Tibial artery (tissue), 4 donors: ENCODE results near the gene RTN4IP1.

Source experiments
- DNase-seq, 2 donors: peaks; one replicate each; pipeline ENCODE4 v3.0.0-alpha.2; 2019
- H3K27ac ChIP-seq, 2 donors: fragments of 200-600 bp; sonication (generic) in 1 of 2; 1 replicate in 1 of 2; 2 replicates in 1 of 2; pipeline ENCODE4 v1.5.1; 2018 to 2019; ENCODE audit warnings: mild to moderate bottlenecking in 1 of 2
- H3K27me3 ChIP-seq, 2 donors: fragments of 200-600 bp; sonication (generic) in 1 of 2; one replicate each; pipeline versions ENCODE4 v1.5.1 to v1.6.0; 2016 to 2019
- H3K36me3 ChIP-seq, 3 donors: fragments of 200-600 bp; sonication (generic) in 2 of 3; one replicate each; pipeline ENCODE4 v1.5.1; 2016 to 2019; ENCODE audit warnings: mild to moderate bottlenecking in 2 of 3
- H3K4me1 ChIP-seq, 4 donors: fragments of 200-600 bp; sonication (generic) in 2 of 4; 1 replicate in 3 of 4; 2 replicates in 1 of 4; pipeline ENCODE4 v1.5.1; 2016 to 2019
- H3K4me3 ChIP-seq, 2 donors: fragments of 200-600 bp; sonication (generic) in 1 of 2; 1 replicate in 1 of 2; 2 replicates in 1 of 2; pipeline ENCODE4 v1.5.1; 2018 to 2019; ENCODE audit warnings: mild to moderate bottlenecking in 2 of 2
- H3K9me3 ChIP-seq, 3 donors: fragments of 200-600 bp; sonication (generic) in 1 of 3; one replicate each; pipeline ENCODE4 v1.5.1; 2016 to 2019
- intact Hi-C: fragments of 100-400 bp; cut with DNase I; formaldehyde crosslinking; loops from one replicate; pipeline ENCODE4 v1.15.0; 2023; ENCODE audit warnings: low total_unique reads
- TF ChIP-seq, protein P1 (sequence below), 2 experiments: fragments of 200-600 bp in 1 of 2; fragments of 450-650 bp in 1 of 2; IDR thresholded peaks; one replicate each; pipeline ENCODE4 v1.5.1; 2017 to 2019; ENCODE audit warnings: antibody characterized with exemption in 2 of 2, mild to moderate bottlenecking in 1 of 2, moderate library complexity in 1 of 2

Gene RTN4IP1

DNA sequence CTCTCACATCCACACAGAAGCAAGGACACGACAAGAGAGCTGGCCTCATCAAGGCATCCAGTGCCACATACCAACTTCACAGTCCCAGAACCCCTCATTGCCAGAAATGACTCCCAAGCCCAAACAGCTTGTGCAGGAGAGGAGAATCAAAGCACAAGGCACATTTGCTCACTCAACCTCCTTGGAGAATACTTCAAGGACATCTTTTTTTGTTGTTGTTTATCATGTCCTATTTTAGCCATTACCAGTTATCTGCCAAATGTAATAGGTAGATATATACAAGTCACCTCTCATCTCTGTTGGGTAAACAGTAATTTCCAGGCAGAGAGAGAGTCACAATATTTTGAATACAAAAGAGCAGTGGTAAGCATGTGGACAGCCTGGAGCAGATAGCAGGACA is 47.8 kb downstream of the RTN4IP1 start:
- H3K9me3 ChIP-seq: no peaks in the 10 kb centered on the region
- TF ChIP-seq, protein P1, sequence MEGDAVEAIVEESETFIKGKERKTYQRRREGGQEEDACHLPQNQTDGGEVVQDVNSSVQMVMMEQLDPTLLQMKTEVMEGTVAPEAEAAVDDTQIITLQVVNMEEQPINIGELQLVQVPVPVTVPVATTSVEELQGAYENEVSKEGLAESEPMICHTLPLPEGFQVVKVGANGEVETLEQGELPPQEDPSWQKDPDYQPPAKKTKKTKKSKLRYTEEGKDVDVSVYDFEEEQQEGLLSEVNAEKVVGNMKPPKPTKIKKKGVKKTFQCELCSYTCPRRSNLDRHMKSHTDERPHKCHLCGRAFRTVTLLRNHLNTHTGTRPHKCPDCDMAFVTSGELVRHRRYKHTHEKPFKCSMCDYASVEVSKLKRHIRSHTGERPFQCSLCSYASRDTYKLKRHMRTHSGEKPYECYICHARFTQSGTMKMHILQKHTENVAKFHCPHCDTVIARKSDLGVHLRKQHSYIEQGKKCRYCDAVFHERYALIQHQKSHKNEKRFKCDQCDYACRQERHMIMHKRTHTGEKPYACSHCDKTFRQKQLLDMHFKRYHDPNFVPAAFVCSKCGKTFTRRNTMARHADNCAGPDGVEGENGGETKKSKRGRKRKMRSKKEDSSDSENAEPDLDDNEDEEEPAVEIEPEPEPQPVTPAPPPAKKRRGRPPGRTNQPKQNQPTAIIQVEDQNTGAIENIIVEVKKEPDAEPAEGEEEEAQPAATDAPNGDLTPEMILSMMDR (IDR thresholded peaks at IDR 0.05): no peak
- no peak overlapping the region for H3K4me3 ChIP-seq
- peaks cover 7 to 23% (median 12%) of the 10 kb centered on the region in 3 donors for H3K36me3 ChIP-seq
- intact Hi-C loops: no loop called here
- DNase-seq: no peak
- no peak overlapping the region for H3K27ac ChIP-seq
- H3K27me3 ChIP-seq: no peaks in the 10 kb centered on the region
- H3K4me1 ChIP-seq: no peaks in the 10 kb centered on the region

DNA sequence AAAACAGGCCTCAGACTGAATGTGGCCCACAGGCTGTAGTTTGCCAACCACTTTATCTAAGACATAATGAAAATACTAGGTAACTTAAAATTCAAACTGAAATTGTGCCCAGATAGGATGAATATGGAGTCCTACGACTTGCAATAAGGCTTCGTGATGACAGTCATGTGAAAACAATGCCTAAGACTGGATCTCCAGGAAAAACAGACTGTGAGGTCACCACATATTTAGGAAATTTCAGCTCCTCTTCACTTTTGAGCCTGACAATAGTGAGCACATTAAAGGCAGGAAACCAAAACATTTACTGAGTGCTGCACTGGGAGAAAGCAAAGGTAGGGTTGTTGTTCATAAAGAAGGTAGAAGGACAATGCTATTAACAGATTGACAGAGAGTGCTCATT is 50.0 kb downstream of the RTN4IP1 start:
- H3K9me3 ChIP-seq: no peaks in the 10 kb centered on the region
- TF ChIP-seq, protein P1 (IDR thresholded peaks at IDR 0.05): no peak
- DNase-seq: no peak
- intact Hi-C loops: no loop called here
- H3K27me3 ChIP-seq: no peaks in the 10 kb centered on the region
- H3K27ac ChIP-seq: no peak overlapping the region
- H3K4me1 ChIP-seq: no peaks in the 10 kb centered on the region
- H3K4me3 ChIP-seq: no peak overlapping the region
- H3K36me3 ChIP-seq: peaks cover 7 to 18% (median 17%) of the 10 kb centered on the region in 3 donors

DNA sequence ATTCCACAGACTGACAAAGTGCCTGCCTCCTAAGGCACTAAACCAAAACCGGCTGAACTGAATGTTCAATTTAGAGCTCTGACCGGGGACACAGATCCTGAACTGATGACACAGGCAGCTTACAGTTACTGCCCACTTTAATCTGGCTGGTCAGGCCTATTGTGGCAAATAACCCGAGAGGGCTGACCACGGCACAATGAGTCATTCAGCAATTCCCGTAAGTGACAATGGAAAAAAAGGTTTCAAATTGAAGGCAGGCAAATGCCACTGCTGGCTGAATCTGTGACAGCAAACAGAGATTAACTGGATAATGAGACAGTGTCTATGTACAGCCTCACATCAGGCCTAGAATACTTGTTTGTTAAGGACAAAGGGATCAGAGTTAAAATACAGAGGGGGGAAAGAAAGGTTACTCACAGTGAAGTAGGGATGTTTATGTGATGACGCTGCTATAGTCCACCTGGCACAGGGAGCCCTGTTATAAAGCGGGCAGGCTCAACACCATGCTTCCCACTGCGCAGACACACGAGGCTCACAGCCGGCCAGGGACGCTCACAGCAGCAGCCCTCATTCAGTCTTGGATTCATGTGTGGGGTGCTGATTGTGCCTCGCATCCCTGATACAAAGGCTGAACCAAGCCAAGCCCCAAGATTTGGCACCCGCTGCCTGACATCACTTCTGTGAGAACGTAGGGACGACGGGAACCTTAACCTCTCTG is 54.4 kb downstream of the RTN4IP1 start:
- intact Hi-C loops: no loop called here
- H3K27me3 ChIP-seq: no peaks in the 10 kb centered on the region
- H3K36me3 ChIP-seq: peaks cover 0 to 21% (median 5%) of the 10 kb centered on the region in 3 donors
- H3K4me3 ChIP-seq: no peak overlapping the region
- H3K27ac ChIP-seq: no peak overlapping the region
- TF ChIP-seq, protein P1 (IDR thresholded peaks at IDR 0.05): no peak
- H3K4me1 ChIP-seq: no peaks in the 10 kb centered on the region
- no peaks in the 10 kb centered on the region for H3K9me3 ChIP-seq
- no peak for DNase-seq

DNA sequence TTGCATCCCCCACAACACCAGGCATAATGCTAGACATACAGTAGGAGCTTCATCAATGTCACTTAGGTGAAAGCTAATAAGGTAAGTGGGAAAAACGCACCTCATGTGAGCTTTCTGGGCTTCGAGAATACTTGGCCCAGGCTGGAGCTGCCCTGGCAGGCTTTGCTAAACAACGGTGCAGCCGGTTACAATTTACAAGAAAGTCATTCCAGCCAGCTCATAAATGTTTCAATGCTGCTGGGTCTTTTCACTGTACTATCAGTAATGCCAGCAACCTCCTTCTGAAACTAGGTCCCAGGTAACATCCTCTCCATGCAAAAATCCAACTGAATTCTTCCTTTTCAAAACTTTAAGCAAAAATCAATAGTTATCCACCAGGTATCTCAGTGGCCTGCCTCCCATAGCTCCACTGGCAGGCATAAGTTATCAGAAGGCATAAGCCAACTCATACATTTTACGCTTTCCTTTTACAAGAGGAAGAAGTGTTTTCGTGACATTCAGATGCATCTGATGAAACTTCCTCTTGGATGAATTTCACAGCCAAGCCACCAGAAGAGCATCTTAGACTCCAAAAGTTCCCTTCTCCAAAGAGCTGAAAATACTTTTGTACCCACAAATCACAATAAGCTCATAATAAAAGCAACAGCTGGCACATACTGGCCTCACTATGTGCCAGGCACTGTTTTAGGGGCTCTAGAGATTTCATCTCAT is 56.3 kb downstream of the RTN4IP1 start:
- Histone ChIP-seq H3K27ac (no peak overlapping the region), H3K4me3 (no peak overlapping the region), H3K9me3 (no peaks in the 10 kb centered on the region), H3K27me3 (no peaks in the 10 kb centered on the region), H3K4me1 (no peaks in the 10 kb centered on the region), H3K36me3 (peaks cover 0 to 31% (median 9%) of the 10 kb centered on the region in 3 donors)
- no peak for DNase-seq
- intact Hi-C loops: no loop called here
- TF ChIP-seq, protein P1 (IDR thresholded peaks at IDR 0.05): no peak

DNA sequence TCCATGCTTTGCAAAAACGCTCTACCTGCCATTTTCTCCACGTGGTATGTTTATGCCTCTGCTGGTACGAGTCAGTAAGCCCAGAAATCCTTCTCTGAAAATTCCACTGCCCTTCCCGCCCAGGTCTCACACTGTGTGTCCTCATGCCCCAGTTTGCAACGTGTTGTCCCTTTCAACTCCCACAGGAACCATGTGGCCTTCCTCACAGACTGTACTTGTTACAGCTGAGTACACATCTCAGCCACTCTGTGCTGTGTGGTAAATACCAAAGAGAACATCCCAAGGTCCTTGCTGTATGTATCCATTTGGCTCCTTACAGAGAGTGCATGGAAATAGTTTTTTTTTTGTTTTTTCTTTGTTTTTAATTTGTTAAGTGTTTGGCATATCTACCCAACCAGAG is 56.9 kb downstream of the RTN4IP1 start:
- H3K36me3 ChIP-seq: peaks cover 0 to 27% (median 9%) of the 10 kb centered on the region in 3 donors
- intact Hi-C loops: no loop called here
- H3K4me1 ChIP-seq: no peaks in the 10 kb centered on the region
- TF ChIP-seq, protein P1 (IDR thresholded peaks at IDR 0.05): no peak
- H3K27me3 ChIP-seq: no peaks in the 10 kb centered on the region
- no peaks in the 10 kb centered on the region for H3K9me3 ChIP-seq
- DNase-seq: no peak
- no peak overlapping the region for H3K27ac ChIP-seq
- no peak overlapping the region for H3K4me3 ChIP-seq
